ENCODE data around the gene BORCS6.

Gene BORCS6

DNA sequence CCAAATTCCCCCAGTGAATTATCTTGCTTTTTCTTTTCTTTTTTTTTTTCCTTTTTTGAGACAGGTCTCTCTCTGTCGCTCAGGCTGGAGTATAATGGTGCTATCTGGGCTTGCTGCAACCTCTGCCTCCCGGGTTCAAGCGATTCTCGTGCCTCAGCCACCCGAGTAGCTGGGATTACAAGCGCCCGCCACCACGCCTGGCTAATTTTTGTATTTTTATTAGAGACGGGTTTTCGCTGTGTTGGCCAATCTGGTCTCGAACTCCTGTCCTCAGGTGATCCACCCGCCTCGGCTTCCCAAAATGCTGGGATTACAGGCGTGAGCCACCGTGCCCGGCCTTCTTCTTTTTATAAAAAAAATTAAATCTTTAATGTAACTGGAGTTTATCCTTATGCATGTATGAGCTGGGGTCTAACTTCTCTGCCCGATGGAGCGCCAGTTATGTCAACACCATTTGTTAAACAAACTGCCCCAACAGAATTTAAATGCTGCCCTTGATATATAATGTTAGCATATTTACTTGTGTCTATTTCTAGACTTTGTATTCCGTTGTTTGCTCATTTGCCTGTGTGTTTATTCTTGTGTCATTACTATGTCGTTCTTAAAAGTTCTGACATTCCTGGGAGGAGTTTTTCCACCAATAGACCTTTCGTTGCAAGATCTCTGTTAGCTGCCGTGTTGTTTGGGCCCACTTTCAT, 20.9 kb upstream of the BORCS6 start:
- DNase-seq (ENCODE audit: low read depth) = no peak
- H3K4me3 ChIP-seq (ENCODE audit: low read depth, low read length) = peak overlapping the region; percentile 62
- TF ChIP-seq, protein P1, sequence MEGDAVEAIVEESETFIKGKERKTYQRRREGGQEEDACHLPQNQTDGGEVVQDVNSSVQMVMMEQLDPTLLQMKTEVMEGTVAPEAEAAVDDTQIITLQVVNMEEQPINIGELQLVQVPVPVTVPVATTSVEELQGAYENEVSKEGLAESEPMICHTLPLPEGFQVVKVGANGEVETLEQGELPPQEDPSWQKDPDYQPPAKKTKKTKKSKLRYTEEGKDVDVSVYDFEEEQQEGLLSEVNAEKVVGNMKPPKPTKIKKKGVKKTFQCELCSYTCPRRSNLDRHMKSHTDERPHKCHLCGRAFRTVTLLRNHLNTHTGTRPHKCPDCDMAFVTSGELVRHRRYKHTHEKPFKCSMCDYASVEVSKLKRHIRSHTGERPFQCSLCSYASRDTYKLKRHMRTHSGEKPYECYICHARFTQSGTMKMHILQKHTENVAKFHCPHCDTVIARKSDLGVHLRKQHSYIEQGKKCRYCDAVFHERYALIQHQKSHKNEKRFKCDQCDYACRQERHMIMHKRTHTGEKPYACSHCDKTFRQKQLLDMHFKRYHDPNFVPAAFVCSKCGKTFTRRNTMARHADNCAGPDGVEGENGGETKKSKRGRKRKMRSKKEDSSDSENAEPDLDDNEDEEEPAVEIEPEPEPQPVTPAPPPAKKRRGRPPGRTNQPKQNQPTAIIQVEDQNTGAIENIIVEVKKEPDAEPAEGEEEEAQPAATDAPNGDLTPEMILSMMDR (IDR thresholded peaks at IDR 0.05; ENCODE audit: low read depth, low read length, missing control alignments) = no peak
- in situ Hi-C loops (cut with HindIII; ENCODE audit: low sequenced_read_pairs) = no loop called here

DNA sequence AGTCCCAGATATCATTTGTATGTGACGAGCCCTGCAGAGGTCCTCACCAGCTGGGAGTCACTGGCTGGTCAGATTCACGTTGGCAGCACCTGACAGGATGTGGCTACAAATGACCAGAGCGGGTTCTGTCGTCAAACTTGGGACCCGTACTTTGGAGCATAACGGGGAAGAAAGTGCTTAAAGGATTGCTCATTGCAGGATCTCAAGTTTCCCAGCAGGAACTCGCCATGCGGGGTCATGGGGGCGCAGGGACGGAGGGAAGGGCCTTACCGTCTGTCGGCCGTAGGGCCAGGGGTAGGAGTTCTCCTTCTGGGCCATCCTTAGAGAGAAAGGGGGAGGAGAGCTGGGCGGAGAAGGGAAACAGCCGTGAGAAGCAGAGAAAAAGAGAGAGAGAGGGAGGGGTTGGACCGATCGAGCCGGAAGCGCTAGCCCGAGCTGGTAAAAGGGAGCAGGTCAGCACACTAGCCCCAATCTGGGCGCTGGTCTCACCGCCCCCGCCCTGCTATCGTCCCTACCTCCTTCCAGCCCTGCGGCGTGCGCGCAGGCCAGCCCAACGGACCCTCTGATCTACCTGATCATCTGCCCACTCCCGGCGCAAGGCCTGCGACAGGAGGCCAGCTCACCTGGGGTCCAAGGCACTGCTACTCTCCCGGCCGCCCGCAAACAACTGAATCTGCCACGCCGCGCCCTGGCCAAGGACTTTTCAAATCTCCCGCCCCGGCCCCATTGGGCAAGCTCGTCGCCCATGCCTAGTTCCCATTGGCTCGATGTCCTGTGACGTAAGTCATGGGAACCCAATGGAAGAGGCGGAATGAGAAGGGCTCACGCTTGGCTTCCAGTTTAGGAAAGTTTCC, 20.2 kb upstream of the BORCS6 start, which contains the start of gene AURKB:
Gene AURKB, minus strand, starts transcription at position 669 of the 854 bp plus-strand sequence. Its CDS starts 351 bp downstream, at position 318.
- DNase-seq (ENCODE audit: low read depth) = peak; percentile 95
- in situ Hi-C loops (cut with HindIII; ENCODE audit: low sequenced_read_pairs) = no loop called here
- TF ChIP-seq, protein P1 (IDR thresholded peaks at IDR 0.05; ENCODE audit: low read depth, low read length, missing control alignments) = no peak
- H3K4me3 ChIP-seq (ENCODE audit: low read depth, low read length) = peak within 1 kb of the TSS; percentile 62

DNA sequence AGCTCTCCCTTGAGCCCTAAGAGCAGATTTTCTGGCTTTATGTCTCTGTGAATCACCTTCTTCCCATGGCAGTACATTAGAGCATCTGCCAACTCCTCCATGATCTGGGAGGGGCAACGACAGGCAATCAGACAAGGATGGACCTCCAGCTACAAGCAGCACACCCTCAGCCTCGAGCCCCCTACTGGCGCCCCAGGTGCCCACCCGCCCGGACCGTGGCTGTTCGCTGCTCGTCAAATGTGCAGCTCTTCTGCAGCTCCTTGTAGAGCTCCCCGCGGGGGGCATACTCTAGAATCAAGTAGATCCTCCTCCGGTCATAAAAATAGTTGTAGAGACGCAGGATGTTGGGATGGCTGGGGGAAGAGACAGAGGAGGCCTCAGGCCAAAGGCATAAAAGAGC, 16.6 kb upstream of the BORCS6 start:
- in situ Hi-C loops (cut with HindIII; ENCODE audit: low sequenced_read_pairs) = no loop called here
- H3K4me3 ChIP-seq (ENCODE audit: low read depth, low read length) = no peak overlapping the region
- TF ChIP-seq, protein P1 (IDR thresholded peaks at IDR 0.05; ENCODE audit: low read depth, low read length, missing control alignments) = no peak
- DNase-seq (ENCODE audit: low read depth) = no peak

DNA sequence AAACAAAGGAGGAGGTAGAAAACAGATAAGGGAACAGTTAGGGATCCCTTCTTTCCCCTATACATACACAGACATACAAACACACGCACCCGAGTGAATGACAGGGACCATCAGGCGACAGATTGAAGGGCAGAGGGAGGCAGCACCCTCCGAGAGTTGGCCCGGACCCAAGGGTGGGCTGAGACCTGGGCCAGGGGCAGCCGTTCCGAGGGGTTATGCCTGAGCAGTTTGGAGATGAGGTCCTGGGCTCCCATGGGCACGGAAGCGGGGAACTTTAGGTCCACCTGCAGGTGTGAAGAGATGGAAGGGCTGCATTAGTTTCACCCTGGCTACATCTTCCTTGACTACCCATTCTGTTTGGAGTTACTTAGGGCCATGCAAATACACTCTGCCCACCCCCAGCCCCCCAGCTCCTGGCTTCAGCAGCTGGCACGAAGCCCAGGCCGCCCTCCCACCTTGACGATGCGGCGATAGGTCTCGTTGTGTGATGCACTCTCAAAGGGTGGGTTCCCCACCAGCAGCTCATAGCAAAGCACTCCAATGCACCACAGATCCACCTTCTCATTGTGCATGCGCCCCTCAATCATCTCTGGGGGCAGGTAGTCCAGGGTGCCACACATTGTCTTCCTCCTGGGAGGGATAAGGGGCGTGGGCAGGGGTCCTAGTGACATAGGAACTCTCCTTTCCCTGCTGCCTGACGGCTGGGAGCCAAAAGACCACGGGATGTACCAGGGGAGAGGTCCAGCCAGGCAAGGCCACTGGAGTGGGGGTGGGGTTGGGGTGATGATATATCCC, 15.0 kb upstream of the BORCS6 start:
- H3K4me3 ChIP-seq (ENCODE audit: low read depth, low read length) = no peak overlapping the region
- TF ChIP-seq, protein P1 (IDR thresholded peaks at IDR 0.05; ENCODE audit: low read depth, low read length, missing control alignments) = no peak
- in situ Hi-C loops (cut with HindIII; ENCODE audit: low sequenced_read_pairs) = no loop called here
- DNase-seq (ENCODE audit: low read depth) = no peak

- TF ChIP-seq, protein P1 (IDR thresholded peaks at IDR 0.05; ENCODE audit: low read depth, low read length, missing control alignments) = no peak
- H3K4me3 ChIP-seq (ENCODE audit: low read depth, low read length) = peak overlapping the region; percentile 15
- peak; percentile 80 for DNase-seq (ENCODE audit: low read depth)
- in situ Hi-C loops (cut with HindIII; ENCODE audit: low sequenced_read_pairs) = loop anchor here (25.0 kb wide), 1 partner anchor 120 kb away; the partner anchor contains the start of gene ARHGEF15
These were observed 2.3 kb upstream of the BORCS6 start for GRCh38 chr17:8192070-8192815.

Measured in astrocyte of the cerebellum (primary cell).